Tibial artery (tissue), 4 donors: ENCODE measurements around the gene TAS2R42.

ENCODE experiments used
- DNase-seq, 2 donors: peaks; one replicate each; pipeline ENCODE4 v3.0.0-alpha.2; 2019
- H3K27ac ChIP-seq, 2 donors: fragments of 200-600 bp; sonication (generic) in 1 of 2; 1 replicate in 1 of 2; 2 replicates in 1 of 2; pipeline ENCODE4 v1.5.1; 2018 to 2019; ENCODE audit warnings: mild to moderate bottlenecking in 1 of 2
- H3K27me3 ChIP-seq, 2 donors: fragments of 200-600 bp; sonication (generic) in 1 of 2; one replicate each; pipeline versions ENCODE4 v1.5.1 to v1.6.0; 2016 to 2019
- H3K36me3 ChIP-seq, 3 donors: fragments of 200-600 bp; sonication (generic) in 2 of 3; one replicate each; pipeline ENCODE4 v1.5.1; 2016 to 2019; ENCODE audit warnings: mild to moderate bottlenecking in 2 of 3
- H3K4me1 ChIP-seq, 4 donors: fragments of 200-600 bp; sonication (generic) in 2 of 4; 1 replicate in 3 of 4; 2 replicates in 1 of 4; pipeline ENCODE4 v1.5.1; 2016 to 2019
- H3K4me3 ChIP-seq, 2 donors: fragments of 200-600 bp; sonication (generic) in 1 of 2; 1 replicate in 1 of 2; 2 replicates in 1 of 2; pipeline ENCODE4 v1.5.1; 2018 to 2019; ENCODE audit warnings: mild to moderate bottlenecking in 2 of 2
- H3K9me3 ChIP-seq, 3 donors: fragments of 200-600 bp; sonication (generic) in 1 of 3; one replicate each; pipeline ENCODE4 v1.5.1; 2016 to 2019
- intact Hi-C: fragments of 100-400 bp; cut with DNase I; formaldehyde crosslinking; loops from one replicate; pipeline ENCODE4 v1.15.0; 2023; ENCODE audit warnings: low total_unique reads
- TF ChIP-seq, protein P1 (sequence below), 2 experiments: fragments of 200-600 bp in 1 of 2; fragments of 450-650 bp in 1 of 2; IDR thresholded peaks; one replicate each; pipeline ENCODE4 v1.5.1; 2017 to 2019; ENCODE audit warnings: antibody characterized with exemption in 2 of 2, mild to moderate bottlenecking in 1 of 2, moderate library complexity in 1 of 2

TAS2R42 gene, protein sequence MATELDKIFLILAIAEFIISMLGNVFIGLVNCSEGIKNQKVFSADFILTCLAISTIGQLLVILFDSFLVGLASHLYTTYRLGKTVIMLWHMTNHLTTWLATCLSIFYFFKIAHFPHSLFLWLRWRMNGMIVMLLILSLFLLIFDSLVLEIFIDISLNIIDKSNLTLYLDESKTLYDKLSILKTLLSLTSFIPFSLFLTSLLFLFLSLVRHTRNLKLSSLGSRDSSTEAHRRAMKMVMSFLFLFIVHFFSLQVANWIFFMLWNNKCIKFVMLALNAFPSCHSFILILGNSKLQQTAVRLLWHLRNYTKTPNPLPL

DNA sequence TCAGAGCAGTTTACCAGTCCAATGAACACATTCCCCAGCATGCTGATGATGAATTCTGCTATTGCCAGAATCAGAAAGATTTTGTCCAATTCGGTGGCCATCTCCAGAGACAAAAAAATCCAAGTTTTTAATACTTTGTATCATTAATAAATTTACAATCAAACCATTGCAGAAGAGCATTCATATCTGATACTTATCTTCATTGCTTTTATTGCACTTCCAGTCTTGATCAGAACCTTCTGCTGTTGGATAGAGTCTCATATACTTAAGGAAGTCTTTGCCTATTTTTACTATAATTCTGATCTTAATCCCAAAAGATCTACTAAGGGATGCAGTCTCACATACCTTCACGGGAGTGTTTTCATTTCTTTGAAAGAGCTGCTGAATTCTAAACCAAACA, at the start of gene TAS2R42:
Gene TAS2R42, minus strand, starts transcription at position 101 of the 400 bp plus-strand sequence. Its CDS starts 0 bp downstream, at position 101.
- TF ChIP-seq, protein P1, sequence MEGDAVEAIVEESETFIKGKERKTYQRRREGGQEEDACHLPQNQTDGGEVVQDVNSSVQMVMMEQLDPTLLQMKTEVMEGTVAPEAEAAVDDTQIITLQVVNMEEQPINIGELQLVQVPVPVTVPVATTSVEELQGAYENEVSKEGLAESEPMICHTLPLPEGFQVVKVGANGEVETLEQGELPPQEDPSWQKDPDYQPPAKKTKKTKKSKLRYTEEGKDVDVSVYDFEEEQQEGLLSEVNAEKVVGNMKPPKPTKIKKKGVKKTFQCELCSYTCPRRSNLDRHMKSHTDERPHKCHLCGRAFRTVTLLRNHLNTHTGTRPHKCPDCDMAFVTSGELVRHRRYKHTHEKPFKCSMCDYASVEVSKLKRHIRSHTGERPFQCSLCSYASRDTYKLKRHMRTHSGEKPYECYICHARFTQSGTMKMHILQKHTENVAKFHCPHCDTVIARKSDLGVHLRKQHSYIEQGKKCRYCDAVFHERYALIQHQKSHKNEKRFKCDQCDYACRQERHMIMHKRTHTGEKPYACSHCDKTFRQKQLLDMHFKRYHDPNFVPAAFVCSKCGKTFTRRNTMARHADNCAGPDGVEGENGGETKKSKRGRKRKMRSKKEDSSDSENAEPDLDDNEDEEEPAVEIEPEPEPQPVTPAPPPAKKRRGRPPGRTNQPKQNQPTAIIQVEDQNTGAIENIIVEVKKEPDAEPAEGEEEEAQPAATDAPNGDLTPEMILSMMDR (IDR thresholded peaks at IDR 0.05): no peak
- DNase-seq: no peak
- Histone ChIP-seq H3K27ac (no peak within 1 kb of the TSS), H3K4me3 (no peak within 1 kb of the TSS), H3K36me3 (no peaks in the 10 kb centered on the region), H3K4me1 (no peaks in the 10 kb centered on the region), H3K9me3 (no peaks in the 10 kb centered on the region), H3K27me3 (no peaks in the 10 kb centered on the region)
- intact Hi-C loops: no loop called here

DNA sequence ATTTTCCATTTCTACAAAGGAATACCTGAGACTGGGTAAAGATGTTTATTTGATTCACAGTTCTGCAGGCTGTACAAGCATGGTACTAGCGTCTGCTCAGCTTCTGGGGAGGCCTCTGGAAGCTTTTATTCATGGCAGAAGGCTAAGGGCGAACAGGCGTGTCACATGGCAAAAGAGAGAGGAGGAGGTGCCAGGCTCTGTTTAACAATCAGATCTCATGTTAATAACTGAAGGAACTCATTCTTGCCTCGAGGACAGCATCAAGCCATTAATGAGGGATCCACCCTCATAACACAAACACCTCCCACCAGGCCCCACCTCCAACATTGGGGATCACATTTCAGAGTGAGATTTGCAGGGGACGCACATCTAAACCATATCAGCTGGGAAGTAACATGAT, 46.8 kb upstream of the TAS2R42 start:
- no peak for DNase-seq
- H3K36me3 ChIP-seq: no peaks in the 10 kb centered on the region
- H3K4me1 ChIP-seq: no peaks in the 10 kb centered on the region
- no peaks in the 10 kb centered on the region for H3K9me3 ChIP-seq
- TF ChIP-seq, protein P1 (IDR thresholded peaks at IDR 0.05): no peak
- H3K27ac ChIP-seq: no peak overlapping the region
- no peak overlapping the region for H3K4me3 ChIP-seq
- no peaks in the 10 kb centered on the region for H3K27me3 ChIP-seq
- intact Hi-C loops: no loop called here

DNA sequence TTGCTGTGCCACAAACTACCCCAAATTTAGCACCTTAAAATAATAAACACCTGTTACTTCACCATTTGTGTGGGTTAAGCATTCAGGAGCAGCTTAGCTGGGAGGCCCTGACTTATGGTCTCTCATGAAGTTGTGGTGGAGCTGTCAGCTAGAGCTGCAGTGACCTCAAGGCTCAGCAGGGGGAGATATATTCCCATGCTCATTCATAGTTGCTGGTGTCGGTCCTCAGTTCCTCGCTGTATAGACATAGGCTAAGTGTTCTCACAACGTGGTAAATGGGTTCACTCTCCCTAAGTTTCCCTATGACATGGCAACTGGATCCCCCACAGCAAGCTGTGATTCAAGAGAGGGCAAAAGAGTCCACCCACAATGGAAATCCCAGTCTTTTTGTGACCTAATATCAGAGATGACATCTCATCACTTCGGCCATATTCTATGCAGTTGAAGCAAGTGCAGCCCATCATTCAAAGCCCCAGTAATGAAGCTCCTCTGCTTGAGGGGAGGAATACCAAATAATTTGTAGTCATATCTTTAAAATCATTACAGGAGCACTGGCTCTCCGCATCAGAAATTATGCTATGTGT, 41.7 kb upstream of the TAS2R42 start:
- Histone ChIP-seq H3K27ac (no peak overlapping the region), H3K27me3 (no peaks in the 10 kb centered on the region), H3K4me3 (no peak overlapping the region), H3K36me3 (no peaks in the 10 kb centered on the region), H3K9me3 (no peaks in the 10 kb centered on the region), H3K4me1 (no peaks in the 10 kb centered on the region)
- TF ChIP-seq, protein P1 (IDR thresholded peaks at IDR 0.05): no peak
- no peak for DNase-seq
- intact Hi-C loops: no loop called here

DNA sequence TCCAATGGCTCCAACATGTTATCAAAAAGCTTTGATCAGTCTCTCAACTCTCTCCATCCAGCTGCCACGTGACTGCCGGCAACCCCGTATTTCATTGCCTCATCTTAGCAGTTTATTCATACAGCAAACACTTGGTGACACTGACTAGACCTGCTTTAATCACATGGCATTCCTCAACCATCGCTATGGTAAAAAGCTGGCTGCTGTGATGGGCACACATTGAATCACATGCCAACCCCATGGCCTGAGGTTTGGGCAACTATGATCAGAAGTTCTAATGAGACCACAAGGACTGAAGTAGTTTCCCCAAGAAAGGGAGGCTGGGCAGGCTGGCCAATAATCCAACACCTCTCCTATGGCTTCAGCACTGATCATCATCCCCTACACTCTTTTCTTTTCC, 40.6 kb upstream of the TAS2R42 start:
- intact Hi-C loops: no loop called here
- Histone ChIP-seq H3K4me3 (no peak overlapping the region), H3K36me3 (no peaks in the 10 kb centered on the region), H3K27me3 (no peaks in the 10 kb centered on the region), H3K4me1 (no peaks in the 10 kb centered on the region), H3K9me3 (peaks cover 0 to 1% (median 0%) of the 10 kb centered on the region in 3 donors), H3K27ac (no peak overlapping the region)
- TF ChIP-seq, protein P1 (IDR thresholded peaks at IDR 0.05): no peak
- DNase-seq: no peak

DNA sequence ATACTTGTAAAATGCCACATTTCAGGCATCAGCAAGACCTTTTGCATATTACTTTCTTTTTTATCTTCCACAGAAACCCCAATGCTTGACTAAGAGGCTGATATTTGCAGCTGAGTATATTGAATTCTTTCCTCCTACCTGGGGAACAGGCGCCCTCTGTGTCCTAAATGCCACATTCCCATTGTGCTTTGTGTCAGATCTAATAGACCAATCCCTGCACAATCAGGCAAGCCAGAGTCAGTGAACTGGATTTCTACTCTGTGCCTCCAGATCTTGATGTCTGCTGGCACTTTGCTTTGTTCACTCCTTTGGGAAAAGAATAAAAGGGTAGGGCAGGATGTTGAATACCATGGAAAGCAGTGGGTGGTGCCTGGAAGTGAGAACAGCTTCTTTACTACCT, 22.4 kb upstream of the TAS2R42 start:
- Histone ChIP-seq H3K4me3 (no peak overlapping the region), H3K27me3 (no peaks in the 10 kb centered on the region), H3K4me1 (peaks cover 0 to 7% (median 0%) of the 10 kb centered on the region in 4 donors), H3K27ac (no peak overlapping the region), H3K9me3 (peaks cover 0 to 2% (median 0%) of the 10 kb centered on the region in 3 donors), H3K36me3 (no peaks in the 10 kb centered on the region)
- intact Hi-C loops: no loop called here
- TF ChIP-seq, protein P1 (IDR thresholded peaks at IDR 0.05): no peak
- DNase-seq: no peak
